ENCODE measurements around the gene C20orf141.

DNA sequence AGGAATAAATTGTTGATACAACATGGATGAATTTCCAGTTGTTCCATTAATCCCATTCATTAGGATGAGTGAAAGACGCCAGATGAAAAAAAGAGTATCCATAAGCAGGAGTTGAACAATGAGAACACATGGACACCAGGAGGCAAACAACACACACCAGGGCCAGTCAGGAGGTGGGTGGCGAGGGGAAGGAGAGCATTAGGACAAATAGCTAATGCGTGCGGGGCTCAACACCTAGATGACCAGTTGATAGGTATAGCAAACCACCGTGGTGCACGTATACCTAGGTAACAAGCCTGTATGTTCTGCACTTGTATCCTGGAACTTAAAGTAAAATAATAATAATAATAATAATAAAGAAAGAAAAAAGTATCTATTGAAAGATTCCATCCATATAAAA lies 14.6 kb downstream of the C20orf141 start:
- TF ChIP-seq CTCF (IDR thresholded peaks at IDR 0.05; ENCODE audit: borderline replicate concordance, extremely low read depth, low read length, poor library complexity, severe bottlenecking) (no peak), EZH2 (IDR thresholded peaks at IDR 0.05; ENCODE audit: borderline replicate concordance, low read depth, low read length, severe bottlenecking) (no peak)
